Skeletal muscle tissue (tissue), 4 donors: Measurements from ENCODE around the gene OPTC. TPM values are rescaled to one million over a fixed set of nuclear protein-coding genes. Genes with fewer than 3 reads are reported as not detected.

ENCODE experiments used
- H3K27ac ChIP-seq: one replicate; pipeline ENCODE4 v1.7.0; 2013; ENCODE audit warnings: mild to moderate bottlenecking, low read depth, low read length, inconsistent platforms
- H3K27me3 ChIP-seq, 3 donors: one replicate each; pipeline ENCODE4 v1.7.0; 2013; ENCODE audit warnings: low read length in 3 of 3; ENCODE audit not compliant: control insufficient read depth in 3 of 3, insufficient read depth in 3 of 3
- H3K36me3 ChIP-seq, 3 donors: one replicate each; pipeline ENCODE4 v1.7.0; 2013; ENCODE audit warnings: low read length in 3 of 3; ENCODE audit not compliant: control insufficient read depth in 3 of 3, insufficient read depth in 3 of 3
- H3K4me1 ChIP-seq, 3 donors: one replicate each; pipeline ENCODE4 v1.7.0; 2013; ENCODE audit warnings: low read length in 3 of 3, mild to moderate bottlenecking in 3 of 3; ENCODE audit not compliant: control insufficient read depth in 3 of 3, insufficient read depth in 3 of 3
- H3K4me3 ChIP-seq, 3 donors: one replicate each; pipeline ENCODE4 v1.7.0; 2013; ENCODE audit warnings: low read length in 3 of 3
- H3K9ac ChIP-seq, 3 donors: one replicate each; pipeline ENCODE4 v1.7.0; 2013; ENCODE audit warnings: low read length in 3 of 3, mild to moderate bottlenecking in 3 of 3, moderate library complexity in 2 of 3, low read depth in 1 of 3
- H3K9me3 ChIP-seq, 3 donors: one replicate each; pipeline ENCODE4 v1.7.0; 2013; ENCODE audit warnings: low read length in 3 of 3; ENCODE audit not compliant: control insufficient read depth in 3 of 3
- total RNA-seq: library from RNA; depleted of rRNA; stranded (reverse); fragments of >200 nt; gene quantifications from one replicate; pipeline ENCODE4 v1.2.3, GENCODE V29; 2014
- donor health status: Osteomylitis.

Gene OPTC
- total RNA-seq, 1 donor from 2014 or later, result not detected

DNA sequence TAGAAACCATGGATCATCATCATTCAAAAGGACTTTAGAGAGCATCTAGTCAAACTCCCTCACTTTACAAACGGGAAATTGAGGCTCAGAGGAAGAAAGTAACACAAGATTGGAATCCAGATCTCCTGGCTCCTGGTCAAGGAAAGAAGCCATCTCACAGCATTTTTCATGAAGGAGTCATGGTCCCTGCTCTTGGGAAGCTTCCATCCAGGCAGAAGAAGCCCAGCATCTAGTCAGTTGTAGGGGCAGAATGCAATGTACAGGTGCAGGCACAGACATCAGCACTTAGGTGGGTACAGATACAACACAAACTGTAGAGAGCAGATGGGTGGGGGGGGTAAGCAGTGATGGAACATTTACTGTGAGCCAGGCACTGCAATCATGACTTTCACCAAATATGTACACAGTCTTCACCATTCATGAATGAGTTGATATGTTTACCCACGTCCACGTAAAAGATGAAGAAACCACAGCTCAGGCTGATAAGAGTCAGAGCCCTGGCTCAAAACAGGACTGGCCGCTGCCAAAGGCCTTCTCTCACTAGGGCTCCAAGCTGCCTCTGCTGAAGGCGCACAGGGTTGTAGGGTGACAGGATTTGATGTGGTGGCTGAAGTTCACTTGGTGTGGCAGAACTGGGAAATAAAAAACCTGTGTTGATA is 44.0 kb downstream of the OPTC start:
- H3K36me3 ChIP-seq, result no peaks in the 10 kb centered on the region
- H3K27ac ChIP-seq, result no peak overlapping the region
- H3K27me3 ChIP-seq, result no peaks in the 10 kb centered on the region
- H3K4me1 ChIP-seq, result peaks cover 0 to 4% (median 3%) of the 10 kb centered on the region in 3 donors
- H3K9ac ChIP-seq, result no peak overlapping the region
- H3K4me3 ChIP-seq, result no peak overlapping the region
- H3K9me3 ChIP-seq, result no peaks in the 10 kb centered on the region

- Histone ChIP-seq H3K4me3 (no peak overlapping the region), H3K27ac (no peak overlapping the region), H3K9ac (no peak overlapping the region), H3K4me1 (peaks cover 0 to 4% (median 3%) of the 10 kb centered on the region in 3 donors), H3K36me3 (no peaks in the 10 kb centered on the region), H3K9me3 (no peaks in the 10 kb centered on the region), H3K27me3 (no peaks in the 10 kb centered on the region)
Measured at GRCh38 chr1:203538726-203539125, 44.8 kb downstream of the OPTC start.

- Histone ChIP-seq H3K27me3 (no peaks in the 10 kb centered on the region), H3K4me3 (no peak overlapping the region), H3K27ac (no peak overlapping the region), H3K4me1 (peaks cover 0 to 4% (median 3%) of the 10 kb centered on the region in 3 donors), H3K9me3 (no peaks in the 10 kb centered on the region), H3K36me3 (no peaks in the 10 kb centered on the region), H3K9ac (no peak overlapping the region)
Measured at GRCh38 chr1:203539831-203540546, 46.0 kb downstream of the OPTC start.

- peaks cover 0 to 6% (median 2%) of the 10 kb centered on the region in 3 donors for H3K4me1 ChIP-seq
- H3K36me3 ChIP-seq, result no peaks in the 10 kb centered on the region
- H3K27me3 ChIP-seq, result no peaks in the 10 kb centered on the region
- no peak overlapping the region for H3K9ac ChIP-seq
- no peak overlapping the region for H3K27ac ChIP-seq
- H3K9me3 ChIP-seq, result no peaks in the 10 kb centered on the region
- no peak overlapping the region for H3K4me3 ChIP-seq
Measured at GRCh38 chr1:203544485-203544884, 50.5 kb downstream of the OPTC start.

GRCh38 chr1:203544978-203545816 is 51.2 kb downstream of the OPTC start:
- H3K4me3 ChIP-seq, result no peak overlapping the region
- H3K27ac ChIP-seq, result no peak overlapping the region
- H3K27me3 ChIP-seq, result no peaks in the 10 kb centered on the region
- no peaks in the 10 kb centered on the region for H3K36me3 ChIP-seq
- H3K9me3 ChIP-seq, result no peaks in the 10 kb centered on the region
- H3K9ac ChIP-seq, result no peak overlapping the region
- peaks cover 0 to 6% (median 2%) of the 10 kb centered on the region in 3 donors for H3K4me1 ChIP-seq

DNA sequence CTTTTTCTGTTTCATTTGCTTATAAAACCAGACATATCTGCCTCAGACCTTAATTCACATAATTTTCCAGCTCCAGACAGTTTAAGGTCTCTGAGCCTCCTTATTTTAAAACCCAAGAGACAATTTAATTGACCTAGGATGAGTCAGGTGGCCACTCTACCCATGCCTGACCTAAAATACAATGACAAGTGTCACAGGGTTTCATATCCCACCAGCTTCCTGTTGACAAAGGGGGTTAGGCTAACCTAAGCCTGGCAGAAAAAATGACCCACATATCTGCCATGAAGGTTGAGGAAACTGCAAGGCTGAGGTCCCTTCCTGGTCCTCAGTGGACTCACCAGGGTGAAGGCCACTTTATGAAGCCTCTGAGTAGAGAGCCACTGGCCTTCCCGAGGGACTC is 52.3 kb downstream of the OPTC start:
- H3K9ac ChIP-seq, result no peak overlapping the region
- H3K27me3 ChIP-seq, result no peaks in the 10 kb centered on the region
- no peak overlapping the region for H3K27ac ChIP-seq
- no peaks in the 10 kb centered on the region for H3K9me3 ChIP-seq
- H3K4me1 ChIP-seq, result peaks cover 0 to 6% (median 2%) of the 10 kb centered on the region in 3 donors
- no peaks in the 10 kb centered on the region for H3K36me3 ChIP-seq
- H3K4me3 ChIP-seq, result no peak overlapping the region

GRCh38 chr1:203547147-203547546 is 53.2 kb downstream of the OPTC start:
- Histone ChIP-seq H3K4me1 (peaks cover 0 to 6% (median 2%) of the 10 kb centered on the region in 3 donors), H3K36me3 (no peaks in the 10 kb centered on the region), H3K27ac (no peak overlapping the region), H3K27me3 (no peaks in the 10 kb centered on the region), H3K9ac (no peak overlapping the region), H3K4me3 (no peak overlapping the region), H3K9me3 (no peaks in the 10 kb centered on the region)

- H3K27ac ChIP-seq, result no peak overlapping the region
- no peak overlapping the region for H3K9ac ChIP-seq
Measured at GRCh38 chr1:203547771-203548421, 53.9 kb downstream of the OPTC start.

GRCh38 chr1:203548892-203549291 is 54.9 kb downstream of the OPTC start:
- Histone ChIP-seq H3K4me3 (no peak overlapping the region), H3K27ac (no peak overlapping the region), H3K27me3 (no peaks in the 10 kb centered on the region), H3K36me3 (no peaks in the 10 kb centered on the region), H3K4me1 (peaks cover 0 to 10% (median 2%) of the 10 kb centered on the region in 3 donors), H3K9me3 (no peaks in the 10 kb centered on the region), H3K9ac (no peak overlapping the region)

More at GRCh38 chr1:203547771-203548421, 53.9 kb downstream of the OPTC start:
- H3K4me1 ChIP-seq, result peaks cover 0 to 6% (median 2%) of the 10 kb centered on the region in 3 donors
- no peaks in the 10 kb centered on the region for H3K27me3 ChIP-seq
- no peak overlapping the region for H3K4me3 ChIP-seq
- H3K36me3 ChIP-seq, result no peaks in the 10 kb centered on the region
- H3K9me3 ChIP-seq, result no peaks in the 10 kb centered on the region
